Right ventricle myocardium superior (tissue), 1 donor: ENCODE measurements around the gene ZNF514. TPM values are rescaled to one million over a fixed set of nuclear protein-coding genes. Genes with fewer than 3 reads are reported as not detected.
A peak's percentile ranks its signal among the peaks of the same experiment; 100 is the strongest.
"Not testable (repeated sequence)": the region's sequence is repeated elsewhere in the genome, so short reads cannot be mapped to it uniquely, and the experiment has no call there.

Source experiments
- ATAC-seq: fragments of 200-7000 bp; cut with Tn5 transposase; one replicate; pipeline ENCODE4 v1.9.1; 2020; ENCODE audit warnings: mild to moderate bottlenecking; ENCODE audit not compliant: poor library complexity
- DNase-seq: peaks from one replicate; pipeline ENCODE4 v3.0.0-alpha.2; 2020
- intact Hi-C: fragments of 100-400 bp; cut with DNase I; formaldehyde crosslinking; loops from one replicate; pipeline ENCODE4 v1.11.2; 2022
- total RNA-seq: library from RNA; stranded (reverse); fragmentation: NEBNext Ultra II Directional; extraction: Animal tissue kit (Norgen Biotek cat#: 25700); gene quantifications from one replicate; pipeline ENCODE4 v1.2.1, GENCODE V29; 2021
- donor health status: DM: no; HTN: yes; CAD: no; lungs with severe emphysema.

The ZNF514 gene
- total RNA-seq, 1 donor from 2014 or later: 14.7 TPM

GRCh38 chr2:95149397-95149984 lies 10.2 kb downstream of the ZNF514 start:
- intact Hi-C loops: no loop called here
- ATAC-seq (no peak), DNase-seq (no peak)

GRCh38 chr2:95143838-95144237 lies 15.8 kb downstream of the ZNF514 start:
- DNase-seq (no peak), ATAC-seq (no peak)
- intact Hi-C loops: no loop called here

- DNase-seq (no peak), ATAC-seq (no peak)
- intact Hi-C loops: no loop called here
Observed at GRCh38 chr2:95138702-95139101, 20.9 kb downstream of the ZNF514 start.

- intact Hi-C loops: no loop called here
- DNase-seq (no peak), ATAC-seq (no peak)
Observed at GRCh38 chr2:95122197-95122551, 37.5 kb downstream of the ZNF514 start.

- intact Hi-C loops: no loop called here
- DNase-seq (peak; percentile 93), ATAC-seq (peak; percentile 99)
Observed at GRCh38 chr2:95121407-95122196, 38.0 kb downstream of the ZNF514 start, which contains the start of gene MRPS5. Gene MRPS5, minus strand, starts transcription at chr2:95121808. Its CDS starts 17 bp downstream, at chr2:95121791.

GRCh38 chr2:95121093-95121406 lies 38.6 kb downstream of the ZNF514 start:
- ATAC-seq: peak; percentile 3
- intact Hi-C loops: no loop called here

GRCh38 chr2:95115418-95115817 lies 44.2 kb downstream of the ZNF514 start:
- intact Hi-C loops: no loop called here
- ATAC-seq (peak; percentile 90), DNase-seq (peak; percentile 70)

More at GRCh38 chr2:95121093-95121406, 38.6 kb downstream of the ZNF514 start:
- DNase-seq: no peak

GRCh38 chr2:95113464-95113863 lies 46.2 kb downstream of the ZNF514 start:
- DNase-seq: no peak
- ATAC-seq: no peak
- intact Hi-C loops: no loop called here

- no peak for DNase-seq
- ATAC-seq: no peak
- intact Hi-C loops: no loop called here
Observed at GRCh38 chr2:95110395-95110794, 49.3 kb downstream of the ZNF514 start.

GRCh38 chr2:95109260-95109659 lies 50.4 kb downstream of the ZNF514 start:
- DNase-seq (no peak), ATAC-seq (peak; percentile 77)
- intact Hi-C loops: no loop called here

GRCh38 chr2:95106081-95106480 lies 53.6 kb downstream of the ZNF514 start:
- no peak for DNase-seq
- ATAC-seq: no peak
- intact Hi-C loops: no loop called here

GRCh38 chr2:95104606-95105005 lies 55.0 kb downstream of the ZNF514 start:
- intact Hi-C loops: no loop called here
- no peak for DNase-seq
- ATAC-seq: no peak

GRCh38 chr2:95099910-95100309 lies 59.7 kb downstream of the ZNF514 start:
- DNase-seq (no peak), ATAC-seq (no peak)
- intact Hi-C loops: no loop called here

- DNase-seq, intact Hi-C loops, ATAC-seq: not testable (repeated sequence)
Observed at GRCh38 chr2:95098273-95098672, 61.4 kb downstream of the ZNF514 start.

Other genes starting within 250 kb of the ZNF514 start
- 5.5 TPM for gene MAL, start 134.1 kb downstream of the ZNF514 start, total RNA-seq
- gene MRPS5, start 38.0 kb downstream of the ZNF514 start, total RNA-seq: 77.0 TPM
- 5.0 TPM for gene ZNF2, start 6.0 kb upstream of the ZNF514 start, total RNA-seq
- gene ZNF892, start 47.7 kb upstream of the ZNF514 start, total RNA-seq: 2.9 TPM
- 0.54 TPM for gene PROM2, start 114.6 kb upstream of the ZNF514 start, total RNA-seq
- gene KCNIP3, start 137.5 kb upstream of the ZNF514 start, total RNA-seq: 8.4 TPM
- 39.9 TPM for gene FAHD2A, start 242.9 kb upstream of the ZNF514 start, total RNA-seq